Activated CD8-positive, alpha-beta T cell treated with anti-CD3 and anti-CD28 coated beads, Interleukin-2, amount 10 ng/mL, durations not matched to agents 7 days and 5 days (primary cell): ENCODE data around the gene ANKRD22. TPM values are rescaled to one million over a fixed set of nuclear protein-coding genes. Genes with fewer than 3 reads are reported as not detected.
"Not testable (repeated sequence)": the region's sequence is repeated elsewhere in the genome, so short reads cannot be mapped to it uniquely, and the experiment has no call there.

ENCODE experiments used
- ATAC-seq: fragments of 150-1000 bp; cut with Tn5 transposase; one replicate; pipeline ENCODE4 v1.10.0; 2021; ENCODE audit warnings: moderate library complexity
- CTCF ChIA-PET: fragments of 350-600 bp; sonication (Branson Sonifier 250); formaldehyde crosslinking; loops from one replicate; lab custom pipeline; 2021; ENCODE audit warnings: antibody characterized with exemption; lab: Charles Lee
- POLR2A ChIA-PET: fragments of 350-600 bp; sonication (Branson Sonifier 250); formaldehyde crosslinking; loops from one replicate; lab custom pipeline; 2021; ENCODE audit warnings: antibody characterized with exemption; lab: Charles Lee
- DNase-seq: peaks from one replicate; pipeline ENCODE4 v3.0.0-alpha.2; 2020
- H3K27ac Mint-ChIP-seq: one replicate; pipeline ENCODE4 v1.8.0; 2021; ENCODE audit warnings: mild to moderate bottlenecking, mixed read lengths
- H3K27me3 Mint-ChIP-seq: one replicate; pipeline ENCODE4 v1.8.0; 2021; ENCODE audit warnings: low read depth, mixed read lengths
- H3K36me3 Mint-ChIP-seq: one replicate; pipeline ENCODE4 v1.8.0; 2021; ENCODE audit warnings: low read depth, mixed read lengths
- H3K4me1 Mint-ChIP-seq: one replicate; pipeline ENCODE4 v1.8.0; 2021; ENCODE audit warnings: low read depth, mixed read lengths
- H3K4me3 Mint-ChIP-seq: one replicate; pipeline ENCODE4 v1.8.0; 2021; ENCODE audit warnings: mild to moderate bottlenecking, mixed read lengths
- H3K9me3 Mint-ChIP-seq: one replicate; pipeline ENCODE4 v1.8.0; 2022; ENCODE audit warnings: mixed read lengths; ENCODE audit not compliant: insufficient read depth
- total RNA-seq, 2 experiments: library from RNA; stranded (reverse); gene quantifications; one replicate each; pipeline ENCODE4 v1.2.3, GENCODE V29; 2021

Gene ANKRD22
- total RNA-seq, 2 experiments from 2014 or later, result 0.45 TPM; not detected in 1

GRCh38 chr10:88889559-88890337, 38.1 kb upstream of the ANKRD22 start:
- H3K4me1 Mint-ChIP-seq, result peaks cover 78% of the 10 kb centered on the region
- no peaks in the 10 kb centered on the region for H3K9me3 Mint-ChIP-seq
- DNase-seq (no peak), ATAC-seq (no peak)
- H3K27ac Mint-ChIP-seq, result no peak overlapping the region
- ChIA-PET CTCF (interaction anchor here (1.8 to 6.4 kb wide), 2 partner anchors 45 to 54 kb away, joined by 7 to 38 read pairs; no protein-coding TSS in a partner anchor), POLR2A (no interaction called here)
- H3K36me3 Mint-ChIP-seq, result peaks cover 46% of the 10 kb centered on the region
- no peak overlapping the region for H3K4me3 Mint-ChIP-seq
- no peaks in the 10 kb centered on the region for H3K27me3 Mint-ChIP-seq

GRCh38 chr10:88888810-88889445, 37.3 kb upstream of the ANKRD22 start:
- ChIA-PET CTCF (interaction anchor here (1.3 to 6.4 kb wide), 6 partner anchors 11 to 306 kb away, joined by 3 to 38 read pairs (median 6); partner anchors contain the start of gene RNLS), POLR2A (interaction anchor here (1.2 to 1.3 kb wide), 2 partner anchors 9 to 13 kb away, joined by 3 to 5 read pairs; partner anchors contain the start of gene STAMBPL1)
- Mint-ChIP-seq H3K4me3 (no peak overlapping the region), H3K4me1 (peaks cover 81% of the 10 kb centered on the region), H3K27me3 (no peaks in the 10 kb centered on the region), H3K9me3 (no peaks in the 10 kb centered on the region), H3K27ac (no peak overlapping the region), H3K36me3 (peaks cover 46% of the 10 kb centered on the region)
- DNase-seq (no peak), ATAC-seq (no peak)

GRCh38 chr10:88886557-88886956, 34.9 kb upstream of the ANKRD22 start:
- Mint-ChIP-seq H3K9me3 (no peaks in the 10 kb centered on the region), H3K27ac (no peak overlapping the region), H3K27me3 (no peaks in the 10 kb centered on the region), H3K4me1 (peaks cover 88% of the 10 kb centered on the region), H3K4me3 (no peak overlapping the region), H3K36me3 (peaks cover 57% of the 10 kb centered on the region)
- POLR2A ChIA-PET, result no interaction called here
- no peak for DNase-seq
- CTCF ChIA-PET, result interaction anchor here (0.8 to 6.4 kb wide), 6 partner anchors 9 to 76 kb away, joined by 3 to 38 read pairs (median 12); no protein-coding TSS in a partner anchor
- no peak for ATAC-seq

GRCh38 chr10:88883448-88883809, 31.8 kb upstream of the ANKRD22 start:
- H3K27me3 Mint-ChIP-seq, result no peaks in the 10 kb centered on the region
- ChIA-PET POLR2A (interaction anchor here (1.1 kb wide), 1 partner anchor 18 kb away, joined by 6 read pairs; no protein-coding TSS in a partner anchor), CTCF (interaction anchor here (1.7 to 6.4 kb wide), 3 partner anchors 19 to 50 kb away, joined by 5 to 38 read pairs (median 24); no protein-coding TSS in a partner anchor)
- DNase-seq, result no peak
- peaks cover 55% of the 10 kb centered on the region for H3K36me3 Mint-ChIP-seq
- H3K4me1 Mint-ChIP-seq, result peaks cover 78% of the 10 kb centered on the region
- peak overlapping the region; percentile 15 for H3K27ac Mint-ChIP-seq
- peak overlapping the region; percentile 98 for H3K4me3 Mint-ChIP-seq
- no peak for ATAC-seq
- H3K9me3 Mint-ChIP-seq, result no peaks in the 10 kb centered on the region

GRCh38 chr10:88882646-88883447, 31.2 kb upstream of the ANKRD22 start:
- Mint-ChIP-seq H3K4me3 (peak overlapping the region; percentile 98), H3K27ac (peak overlapping the region; percentile 98), H3K36me3 (peaks cover 51% of the 10 kb centered on the region), H3K4me1 (peaks cover 78% of the 10 kb centered on the region)
- CTCF ChIA-PET, result interaction anchor here (0.7 to 5.3 kb wide), 7 partner anchors 17 to 107 kb away, joined by 3 to 57 read pairs (median 5); partner anchors contain the start of gene FAS
- POLR2A ChIA-PET, result interaction anchor here (1.1 kb wide), 1 partner anchor 19 kb away, joined by 6 read pairs; no protein-coding TSS in a partner anchor
- not testable (repeated sequence) for H3K9me3 Mint-ChIP-seq, H3K27me3 Mint-ChIP-seq, ATAC-seq, DNase-seq

- peak overlapping the region; percentile 98 for H3K4me3 Mint-ChIP-seq
- peaks cover 77% of the 10 kb centered on the region for H3K4me1 Mint-ChIP-seq
- no peaks in the 10 kb centered on the region for H3K27me3 Mint-ChIP-seq
- ATAC-seq, result no peak
- peaks cover 51% of the 10 kb centered on the region for H3K36me3 Mint-ChIP-seq
- peaks cover under 1% of the 10 kb centered on the region for H3K9me3 Mint-ChIP-seq
- H3K27ac Mint-ChIP-seq, result peak overlapping the region; percentile 98
- POLR2A ChIA-PET, result interaction anchor here (0.6 to 2.7 kb wide), 8 partner anchors 15 to 446 kb away, joined by 3 to 24 read pairs (median 4); partner anchors contain the start of genes FAS and IFIT3
- DNase-seq, result no peak
- CTCF ChIA-PET, result interaction anchor here (0.7 to 5.3 kb wide), 11 partner anchors 14 to 108 kb away, joined by 3 to 57 read pairs (median 5); partner anchors contain the start of gene FAS
These were observed 30.4 kb upstream of the ANKRD22 start for GRCh38 chr10:88881922-88882645.

- Mint-ChIP-seq H3K36me3 (peaks cover 58% of the 10 kb centered on the region), H3K4me3 (peak overlapping the region; percentile 98), H3K4me1 (peaks cover 77% of the 10 kb centered on the region), H3K27me3 (no peaks in the 10 kb centered on the region), H3K27ac (peak overlapping the region; percentile 98), H3K9me3 (peaks cover 6% of the 10 kb centered on the region)
- no peak for ATAC-seq
- ChIA-PET CTCF (interaction anchor here (0.7 to 5.3 kb wide), 12 partner anchors 10 to 109 kb away, joined by 3 to 57 read pairs (median 5); partner anchors contain the start of gene FAS), POLR2A (interaction anchor here (0.6 to 2.7 kb wide), 8 partner anchors 16 to 447 kb away, joined by 3 to 24 read pairs (median 4); partner anchors contain the start of genes FAS and IFIT3)
- DNase-seq, result no peak
These were observed 29.7 kb upstream of the ANKRD22 start for GRCh38 chr10:88881320-88881719.

- H3K27me3 Mint-ChIP-seq, result no peaks in the 10 kb centered on the region
- peak overlapping the region; percentile 98 for H3K27ac Mint-ChIP-seq
- ATAC-seq (peak; percentile 81), DNase-seq (peak; percentile 87)
- peak overlapping the region; percentile 98 for H3K4me3 Mint-ChIP-seq
- ChIA-PET CTCF (interaction anchor here (0.8 to 5.3 kb wide), 20 partner anchors 10 to 315 kb away, joined by 3 to 57 read pairs (median 5); partner anchors contain the start of gene FAS), POLR2A (interaction anchor here (0.6 to 2.7 kb wide), 20 partner anchors 8 to 534 kb away, joined by 3 to 24 read pairs (median 5); partner anchors contain the start of genes FAS and IFIT5)
- H3K9me3 Mint-ChIP-seq, result peaks cover 6% of the 10 kb centered on the region
- H3K4me1 Mint-ChIP-seq, result peaks cover 70% of the 10 kb centered on the region
- H3K36me3 Mint-ChIP-seq, result peaks cover 54% of the 10 kb centered on the region
These were observed 28.8 kb upstream of the ANKRD22 start for GRCh38 chr10:88880282-88881076.

GRCh38 chr10:88879534-88880281, 28.1 kb upstream of the ANKRD22 start, which contains the start of gene STAMBPL1:
TSS of gene STAMBPL1 (plus strand) at chr10:88880245. CDS start at chr10:88901709, 21,464 bp downstream.
- Mint-ChIP-seq H3K9me3 (peaks cover 6% of the 10 kb centered on the region), H3K4me3 (peak within 1 kb of the TSS; percentile 98), H3K4me1 (peaks cover 62% of the 10 kb centered on the region), H3K36me3 (peaks cover 48% of the 10 kb centered on the region), H3K27me3 (no peaks in the 10 kb centered on the region), H3K27ac (peak within 1 kb of the TSS; percentile 98)
- ChIA-PET CTCF (interaction anchor here (0.8 to 5.3 kb wide), 18 partner anchors 9 to 334 kb away, joined by 3 to 57 read pairs (median 4); no protein-coding TSS in a partner anchor), POLR2A (interaction anchor here (0.6 to 2.7 kb wide), 23 partner anchors 9 to 1017 kb away, joined by 3 to 24 read pairs (median 4); partner anchors contain the start of genes FAS and IFIT5)
- DNase-seq (peak; percentile 89), ATAC-seq (peak; percentile 74)
